Coronary artery (tissue), 2 donors: ENCODE data around the gene ANKRD52.
"Not testable (repeated sequence)": the region's sequence is repeated elsewhere in the genome, so short reads cannot be mapped to it uniquely, and the experiment has no call there.

ENCODE experiments used
- DNase-seq: peaks from one replicate; pipeline ENCODE4 v3.0.0-alpha.2; 2017; ENCODE audit warnings: low spot score
- H3K27ac ChIP-seq, 2 donors: fragments of 200-600 bp; sonication (generic); one replicate each; pipeline ENCODE4 v1.5.1; 2016 to 2019
- H3K4me3 ChIP-seq: fragments of 200-600 bp; sonication (generic); 2 replicates; pipeline ENCODE4 v1.5.1; 2016; ENCODE audit warnings: mild to moderate bottlenecking, moderate library complexity
- CTCF ChIP-seq: fragments of 200-600 bp; sonication (generic); IDR thresholded peaks from one replicate; pipeline ENCODE4 v1.5.1; 2019; ENCODE audit warnings: antibody characterized with exemption

The ANKRD52 gene

GRCh38 chr12:56271031-56271430 lies 12.8 kb upstream of the ANKRD52 start:
- no peak overlapping the region for H3K4me3 ChIP-seq
- DNase-seq, result no peak
- H3K27ac ChIP-seq, result peak overlapping the region; percentile 33 to 49
- no peak for TF ChIP-seq CTCF

- Histone ChIP-seq H3K27ac (peak overlapping the region; percentile 85 to 93), H3K4me3 (peak overlapping the region; percentile 75)
- no peak for DNase-seq
- no peak for TF ChIP-seq CTCF
Observed at GRCh38 chr12:56267443-56268071, 9.4 kb upstream of the ANKRD52 start.

GRCh38 chr12:56266693-56267442 lies 8.7 kb upstream of the ANKRD52 start, which contains the start of gene COQ10A:
COQ10A (plus strand) TSS chr12:56266942; CDS start chr12:56267119, 177 bp downstream.
- peak within 1 kb of the TSS; percentile 85 to 93 for H3K27ac ChIP-seq

GRCh38 chr12:56266068-56266692 lies 8.0 kb upstream of the ANKRD52 start:
- Histone ChIP-seq H3K4me3 (peak overlapping the region; percentile 75), H3K27ac (peak overlapping the region; percentile 85 to 93)
- DNase-seq, result not testable (repeated sequence)

More at GRCh38 chr12:56266693-56267442, 8.7 kb upstream of the ANKRD52 start, which contains the start of gene COQ10A:
- peak; percentile 94 for DNase-seq
- H3K4me3 ChIP-seq, result peak within 1 kb of the TSS; percentile 75
- peak; percentile 68 for TF ChIP-seq CTCF

GRCh38 chr12:56262955-56263354 lies 4.8 kb upstream of the ANKRD52 start:
- not testable (repeated sequence) for H3K4me3 ChIP-seq, H3K27ac ChIP-seq, DNase-seq

- Histone ChIP-seq H3K27ac (no peak overlapping the region), H3K4me3 (no peak overlapping the region)
- TF ChIP-seq CTCF, result no peak
- DNase-seq, result no peak
Observed at GRCh38 chr12:56261503-56262232, 3.5 kb upstream of the ANKRD52 start.

GRCh38 chr12:56260921-56261320 lies 2.7 kb upstream of the ANKRD52 start:
- Histone ChIP-seq H3K27ac (no peak overlapping the region), H3K4me3 (no peak overlapping the region)
- no peak for TF ChIP-seq CTCF
- DNase-seq, result no peak
